GM20000 (cell line): ENCODE measurements around the gene CYP26A1.

ENCODE experiments used
- DNase-seq: peaks from one replicate; pipeline ENCODE4 v3.0.0; 2012; ENCODE audit warnings: low spot score
- TF ChIP-seq, protein P1 (sequence below): IDR thresholded peaks from 2 replicates; pipeline ENCODE4 v1.5.1; 2012; ENCODE audit warnings: mild to moderate bottlenecking, control low read depth; ENCODE audit errors: extremely low read depth, missing control alignments

The CYP26A1 gene

DNA sequence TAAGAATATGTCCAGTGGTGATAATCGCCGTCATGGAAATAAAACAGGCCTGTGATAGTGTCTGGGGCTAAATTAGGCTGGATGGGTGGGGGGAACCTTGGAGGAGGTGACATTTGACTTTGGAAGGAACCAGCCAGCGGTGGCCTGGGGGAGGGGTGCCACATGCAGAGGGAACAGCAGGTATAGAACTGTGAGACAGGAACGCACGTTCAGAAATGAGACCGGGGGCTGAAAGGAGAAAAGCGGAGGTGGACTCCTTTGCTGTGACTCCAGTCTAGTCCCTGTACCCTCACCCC lies 2.6 kb upstream of the CYP26A1 start:
- TF ChIP-seq, protein P1, sequence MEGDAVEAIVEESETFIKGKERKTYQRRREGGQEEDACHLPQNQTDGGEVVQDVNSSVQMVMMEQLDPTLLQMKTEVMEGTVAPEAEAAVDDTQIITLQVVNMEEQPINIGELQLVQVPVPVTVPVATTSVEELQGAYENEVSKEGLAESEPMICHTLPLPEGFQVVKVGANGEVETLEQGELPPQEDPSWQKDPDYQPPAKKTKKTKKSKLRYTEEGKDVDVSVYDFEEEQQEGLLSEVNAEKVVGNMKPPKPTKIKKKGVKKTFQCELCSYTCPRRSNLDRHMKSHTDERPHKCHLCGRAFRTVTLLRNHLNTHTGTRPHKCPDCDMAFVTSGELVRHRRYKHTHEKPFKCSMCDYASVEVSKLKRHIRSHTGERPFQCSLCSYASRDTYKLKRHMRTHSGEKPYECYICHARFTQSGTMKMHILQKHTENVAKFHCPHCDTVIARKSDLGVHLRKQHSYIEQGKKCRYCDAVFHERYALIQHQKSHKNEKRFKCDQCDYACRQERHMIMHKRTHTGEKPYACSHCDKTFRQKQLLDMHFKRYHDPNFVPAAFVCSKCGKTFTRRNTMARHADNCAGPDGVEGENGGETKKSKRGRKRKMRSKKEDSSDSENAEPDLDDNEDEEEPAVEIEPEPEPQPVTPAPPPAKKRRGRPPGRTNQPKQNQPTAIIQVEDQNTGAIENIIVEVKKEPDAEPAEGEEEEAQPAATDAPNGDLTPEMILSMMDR = no peak
- no peak for DNase-seq

DNA sequence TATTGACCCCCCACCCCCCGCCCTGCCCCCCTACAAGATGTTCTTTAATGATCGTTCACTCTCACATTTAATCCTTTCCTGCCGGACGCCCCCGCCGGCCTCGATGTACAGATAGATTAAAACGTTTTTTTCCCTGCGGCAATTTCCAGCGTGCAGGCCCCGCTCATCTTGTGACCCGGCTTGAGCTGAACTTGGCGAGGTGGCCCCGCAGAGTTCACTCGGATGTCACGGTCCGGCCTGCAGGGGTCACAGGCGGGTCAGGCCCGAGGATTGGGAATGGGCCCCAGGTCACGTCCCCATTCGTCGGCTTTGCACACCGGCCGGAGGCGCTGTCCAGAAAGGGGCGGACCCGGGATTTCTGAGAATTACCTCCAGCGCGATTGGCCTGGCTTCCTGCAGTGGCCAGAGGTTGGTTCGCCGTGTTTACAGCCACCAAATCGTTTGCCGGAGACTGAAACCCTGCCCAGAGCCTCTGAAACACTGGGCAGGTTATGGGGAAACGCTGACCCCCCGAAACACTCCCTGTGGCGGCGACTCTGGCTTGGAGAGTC lies 1.9 kb upstream of the CYP26A1 start:
- TF ChIP-seq, protein P1 = no peak
- DNase-seq = peak; percentile 45

DNA sequence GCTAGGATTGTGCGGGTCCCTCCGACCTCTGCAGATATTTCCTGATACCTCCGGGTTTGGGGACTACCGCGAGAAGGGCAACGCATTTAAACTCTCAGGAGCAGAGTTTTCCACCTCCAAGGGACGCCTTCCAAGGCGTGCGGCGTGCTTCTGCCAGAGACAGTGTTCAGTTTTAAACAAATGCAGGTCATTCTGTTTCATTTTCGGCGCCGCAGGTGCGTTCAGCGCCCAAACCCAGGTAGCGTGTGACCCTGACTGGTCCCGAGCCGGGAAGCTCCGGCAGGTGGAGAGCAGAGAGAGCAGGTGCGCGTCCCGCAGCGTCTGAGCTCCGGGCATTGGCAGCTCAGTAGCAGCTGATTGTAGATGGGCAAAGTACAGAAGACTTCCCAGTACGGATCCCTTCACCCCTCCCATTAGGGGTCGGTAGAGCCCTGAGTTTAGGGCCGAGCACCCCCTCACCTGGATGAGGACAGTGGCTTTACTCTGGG lies 1.4 kb upstream of the CYP26A1 start:
- DNase-seq = peak; percentile 30

DNA sequence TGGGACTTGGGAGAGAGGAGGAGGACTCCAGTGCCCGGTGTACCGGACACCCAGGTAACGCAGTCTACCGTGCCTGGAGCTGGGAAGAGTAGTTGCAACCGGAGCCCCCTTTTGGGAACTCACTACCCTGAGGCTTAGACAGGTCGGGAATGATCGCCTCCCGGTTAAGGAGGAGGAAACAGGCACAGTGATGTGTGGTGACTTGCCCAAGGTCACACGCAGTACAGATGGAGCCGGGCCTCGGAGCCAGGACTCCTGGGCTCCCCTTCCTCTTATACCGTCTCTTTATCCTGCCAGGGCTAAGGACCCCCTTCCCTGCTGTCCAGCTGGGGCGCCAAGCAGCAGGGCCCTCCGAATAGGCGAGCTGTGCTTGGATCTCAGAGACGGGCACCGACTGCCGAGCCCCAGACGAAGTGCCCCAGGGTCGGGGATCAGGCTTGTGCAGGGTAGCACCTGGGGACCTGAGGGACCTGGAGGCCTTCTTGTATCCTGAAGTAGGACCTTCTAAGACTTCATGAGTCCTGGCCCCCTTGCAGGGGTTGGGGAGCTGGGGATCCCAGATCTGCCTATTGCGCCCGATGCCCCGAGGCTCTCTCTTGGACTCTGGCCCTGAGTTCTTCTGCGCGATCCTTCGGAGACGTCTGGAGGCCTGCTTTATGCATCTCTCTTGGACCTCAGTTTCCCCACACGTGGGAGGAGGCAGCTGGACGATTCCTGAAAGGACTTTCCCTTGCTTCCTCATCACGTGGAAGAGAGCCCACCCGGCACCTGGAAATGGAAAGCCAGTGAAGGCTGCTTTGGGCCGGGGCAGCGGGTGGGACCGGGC lies 767 bp upstream of the CYP26A1 start:
- peak; percentile 38 for DNase-seq

More for the DNA sequence above, 1.4 kb upstream of the CYP26A1 start:
- TF ChIP-seq, protein P1 = no peak

DNA sequence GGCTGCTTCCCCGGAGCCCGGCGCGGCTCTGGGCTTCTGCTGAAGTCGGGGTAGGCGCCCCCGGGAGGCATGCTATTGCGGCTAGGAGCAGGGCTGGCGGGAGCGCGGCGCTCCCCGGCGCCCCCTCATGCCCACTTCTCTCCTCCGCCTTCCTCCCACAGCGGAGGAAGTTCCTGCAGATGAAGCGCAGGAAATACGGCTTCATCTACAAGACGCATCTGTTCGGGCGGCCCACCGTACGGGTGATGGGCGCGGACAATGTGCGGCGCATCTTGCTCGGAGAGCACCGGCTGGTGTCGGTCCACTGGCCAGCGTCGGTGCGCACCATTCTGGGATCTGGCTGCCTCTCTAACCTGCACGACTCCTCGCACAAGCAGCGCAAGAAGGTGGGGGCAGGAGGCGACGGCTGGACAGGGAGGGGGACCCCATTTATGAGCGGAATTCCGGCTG lies 479 bp downstream of the CYP26A1 start:
- TF ChIP-seq, protein P1 = no peak
- no peak for DNase-seq

More for the DNA sequence above, 767 bp upstream of the CYP26A1 start:
- TF ChIP-seq, protein P1 = no peak

DNA sequence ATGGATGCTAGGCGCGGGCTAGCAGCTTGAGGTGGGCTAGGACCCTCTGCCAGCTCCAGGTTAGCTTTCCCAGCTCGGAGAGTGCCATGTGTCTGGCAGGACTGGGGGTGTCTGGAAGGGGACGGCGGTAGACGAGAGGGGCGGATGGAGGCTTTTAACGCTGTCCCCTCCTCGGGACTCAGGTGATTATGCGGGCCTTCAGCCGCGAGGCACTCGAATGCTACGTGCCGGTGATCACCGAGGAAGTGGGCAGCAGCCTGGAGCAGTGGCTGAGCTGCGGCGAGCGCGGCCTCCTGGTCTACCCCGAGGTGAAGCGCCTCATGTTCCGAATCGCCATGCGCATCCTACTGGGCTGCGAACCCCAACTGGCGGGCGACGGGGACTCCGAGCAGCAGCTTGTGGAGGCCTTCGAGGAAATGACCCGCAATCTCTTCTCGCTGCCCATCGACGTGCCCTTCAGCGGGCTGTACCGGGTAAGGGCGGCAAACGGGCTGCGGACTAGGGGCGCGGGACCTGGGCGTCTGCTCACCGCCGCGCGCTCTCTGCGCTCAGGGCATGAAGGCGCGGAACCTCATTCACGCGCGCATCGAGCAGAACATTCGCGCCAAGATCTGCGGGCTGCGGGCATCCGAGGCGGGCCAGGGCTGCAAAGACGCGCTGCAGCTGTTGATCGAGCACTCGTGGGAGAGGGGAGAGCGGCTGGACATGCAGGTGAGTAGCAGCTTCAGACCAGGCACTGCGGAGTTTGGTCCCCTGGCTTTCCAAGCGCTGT lies 1.1 kb downstream of the CYP26A1 start:
- TF ChIP-seq, protein P1 = no peak
- DNase-seq = peak; percentile 27
